GM21447 (cell line): ENCODE measurements around the gene MYO18A.
"Not testable (repeated sequence)": the region's sequence is repeated elsewhere in the genome, so short reads cannot be mapped to it uniquely, and the experiment has no call there.

ENCODE experiments used
- ATAC-seq: cut with Tn5 transposase; IDR thresholded peaks from one replicate; pipeline ENCODE4 v1.9.1; 2021; ENCODE audit not compliant: unreplicated experiment

The MYO18A gene

DNA sequence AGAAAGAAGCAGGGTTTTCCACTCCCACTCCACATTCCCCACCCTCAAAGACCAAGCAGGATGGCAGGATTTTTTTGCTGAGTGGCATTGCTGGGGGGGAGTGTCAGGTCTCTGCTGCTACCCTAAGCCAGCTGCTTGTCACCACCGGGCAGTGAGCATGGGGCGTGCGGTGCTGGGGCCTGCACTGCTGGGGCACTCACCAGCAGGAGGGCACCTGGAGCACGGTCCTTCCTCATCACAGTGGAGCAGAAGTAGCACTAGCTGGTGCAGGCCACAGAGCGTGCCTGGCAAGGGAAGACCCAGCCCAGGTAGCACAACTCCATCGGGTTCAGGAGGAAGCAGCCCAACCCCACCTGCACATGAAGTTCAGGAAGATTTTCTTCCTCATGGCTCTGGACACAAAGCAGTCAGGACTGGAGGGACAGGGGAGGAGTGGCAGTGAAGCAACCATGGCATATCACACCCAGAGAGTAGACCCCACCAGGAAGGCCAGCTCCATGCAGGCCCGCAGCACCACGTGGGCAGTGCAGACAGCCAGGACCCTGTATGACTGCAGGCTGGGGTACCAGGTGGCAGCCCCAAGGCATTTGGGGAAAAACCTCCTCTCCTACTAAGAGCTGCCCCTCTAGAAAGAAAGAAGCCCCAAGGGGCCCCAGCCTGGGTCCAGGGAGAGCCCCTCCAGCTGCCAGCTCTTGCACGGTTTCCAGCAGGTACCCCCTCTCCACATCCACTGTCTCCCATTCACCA is 16.7 kb upstream of the MYO18A start:
- no peak for ATAC-seq

DNA sequence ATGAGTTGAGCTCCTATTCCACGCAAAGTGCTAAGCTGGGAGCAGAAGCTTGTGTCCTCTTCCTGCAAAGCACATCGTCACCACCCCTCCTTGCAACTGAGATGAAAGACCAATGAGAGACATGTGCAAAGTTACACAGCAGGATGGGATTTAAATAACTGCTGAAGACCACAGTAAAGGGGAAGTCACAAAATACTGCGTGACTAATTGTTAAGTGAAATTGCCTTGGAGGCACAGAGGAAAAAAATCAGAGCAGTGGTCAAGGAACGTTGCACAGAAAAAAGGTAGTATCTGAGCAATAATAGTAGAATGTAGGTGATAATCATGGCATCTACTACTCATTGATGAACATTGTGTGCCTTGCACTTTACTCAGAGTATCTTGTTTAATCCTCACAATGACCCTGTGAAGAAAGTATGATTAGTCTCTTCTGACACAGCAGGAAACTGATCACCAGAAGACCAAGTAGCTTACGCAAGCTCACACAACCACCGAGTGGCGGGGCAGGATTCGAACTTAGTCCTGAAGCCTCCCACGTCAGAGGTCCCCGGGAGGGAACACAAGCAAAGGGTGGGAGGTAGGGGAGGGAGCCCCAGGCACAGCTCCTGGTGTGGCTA is 15.4 kb upstream of the MYO18A start:
- no peak for ATAC-seq

DNA sequence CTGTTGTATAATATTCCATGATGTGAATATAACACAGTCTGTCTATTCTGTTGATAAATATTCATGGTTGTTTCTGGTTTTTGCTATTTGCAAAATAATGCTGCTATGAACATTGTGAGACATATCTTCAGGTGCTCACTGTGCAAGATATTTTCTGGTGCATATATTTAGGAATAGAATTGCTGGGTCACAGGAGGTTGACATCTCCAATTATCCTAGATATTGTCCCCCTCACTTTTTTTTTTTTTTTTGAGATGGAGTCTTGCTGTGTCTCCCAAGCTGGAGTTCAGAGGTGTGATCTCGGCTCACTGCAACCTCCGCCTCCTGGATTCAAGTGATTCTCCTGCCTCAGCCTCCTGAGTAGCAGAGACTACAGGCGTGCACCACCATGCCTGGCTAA is 14.5 kb upstream of the MYO18A start:
- no peak for ATAC-seq

DNA sequence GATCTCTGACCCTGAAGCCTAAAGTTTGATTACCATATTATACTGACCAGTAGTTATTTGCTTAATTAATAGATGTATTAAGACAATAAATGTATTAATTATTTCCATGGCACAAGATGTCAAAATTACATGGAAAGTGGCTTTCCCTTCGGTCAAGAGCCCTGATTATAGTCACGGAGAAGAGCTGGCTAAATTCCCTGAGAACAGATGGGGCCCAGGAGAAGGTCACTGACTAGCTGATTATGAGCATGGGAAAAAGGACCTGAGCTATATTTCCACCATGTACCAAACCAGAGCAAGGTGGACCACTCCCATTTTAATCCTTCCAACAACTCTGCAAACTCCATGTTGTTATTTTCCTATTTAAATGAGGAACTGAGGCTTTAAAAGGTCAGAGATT is 12.9 kb upstream of the MYO18A start:
- ATAC-seq, result no peak

DNA sequence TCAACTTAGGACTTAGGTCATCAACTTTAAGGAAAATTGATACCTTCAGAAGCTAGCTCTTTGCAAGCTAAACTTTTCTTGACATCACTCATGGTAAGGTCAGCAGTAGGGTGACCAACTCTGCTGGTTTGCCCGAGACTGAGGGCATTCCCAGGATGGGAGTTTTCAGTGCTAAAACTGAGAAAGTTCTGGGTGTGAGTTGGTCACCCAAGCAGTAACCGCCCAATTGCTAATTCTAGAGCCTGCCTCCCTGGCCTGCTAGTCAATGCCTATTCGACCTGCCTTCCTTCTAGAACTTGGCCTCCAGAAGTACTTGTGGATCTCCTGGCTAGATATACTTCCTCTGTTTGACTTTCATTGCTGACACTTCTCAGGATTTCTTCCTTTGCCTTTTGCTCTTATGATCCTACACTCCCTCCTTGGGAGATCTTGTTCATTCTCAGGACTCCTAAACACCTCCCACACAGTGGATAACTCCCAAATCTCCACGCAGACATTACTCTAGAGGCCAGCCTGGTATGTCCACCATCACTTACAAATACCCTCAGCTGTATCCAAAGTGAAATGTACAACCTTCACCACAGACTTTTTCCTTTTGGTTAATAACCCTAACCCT is 10.5 kb upstream of the MYO18A start:
- no peak for ATAC-seq

DNA sequence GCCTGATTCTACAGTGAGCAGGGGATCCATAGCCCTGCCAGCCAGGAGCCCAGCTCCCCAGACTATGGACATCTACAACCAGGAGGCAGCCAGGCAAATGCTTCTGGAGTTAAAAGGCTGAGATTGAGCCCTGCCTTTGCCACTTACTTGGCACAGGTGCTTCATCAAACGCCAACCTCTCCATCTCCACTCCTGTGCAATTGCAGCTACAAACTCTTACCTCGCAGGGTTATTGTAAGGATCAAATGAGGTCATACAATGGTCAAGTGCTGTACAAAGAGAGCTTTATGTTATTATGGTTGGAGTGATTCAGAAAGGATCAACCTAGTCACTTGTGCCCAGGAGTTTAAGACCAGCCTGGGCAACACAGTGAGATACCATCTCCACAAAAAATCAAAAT is 9.8 kb upstream of the MYO18A start:
- ATAC-seq, result no peak

DNA sequence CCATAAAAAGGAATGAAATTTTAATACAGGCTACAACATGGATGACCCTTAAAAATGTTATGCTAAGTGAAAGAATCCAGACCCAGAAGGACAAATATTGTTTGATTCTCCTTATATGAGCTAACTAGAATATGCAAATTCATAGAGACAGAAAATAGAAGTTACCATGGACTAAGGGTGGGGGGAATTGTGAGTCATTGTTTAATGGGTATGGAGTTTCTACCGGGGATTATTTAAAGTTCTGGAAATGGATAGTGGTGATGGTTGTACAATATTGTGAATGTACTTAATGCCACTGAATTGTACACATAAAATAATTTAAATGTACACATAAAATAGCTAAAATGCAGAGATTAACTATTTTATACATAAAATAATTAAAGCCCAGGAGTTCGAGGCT is 9.2 kb upstream of the MYO18A start:
- no peak for ATAC-seq

DNA sequence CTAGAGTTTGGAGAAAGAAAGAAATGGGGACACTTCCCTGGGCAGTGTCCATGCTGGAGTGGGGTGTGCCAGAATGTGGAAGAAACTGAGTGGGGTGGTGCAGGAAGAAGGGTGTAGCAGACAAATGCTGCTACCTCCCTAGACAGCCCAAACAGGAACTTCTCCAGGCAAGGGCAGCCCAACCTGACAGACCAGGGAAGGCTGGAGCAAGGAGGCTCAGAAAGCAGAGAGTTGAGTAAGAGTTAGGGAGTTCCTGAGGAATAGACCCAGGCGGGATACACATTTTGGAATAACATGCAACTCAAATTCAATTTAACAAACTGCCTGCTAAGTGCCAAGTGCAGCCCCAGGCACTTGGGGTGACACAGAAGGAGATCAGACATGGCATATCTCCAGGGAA is 1.0 kb upstream of the MYO18A start:
- no peak for ATAC-seq

DNA sequence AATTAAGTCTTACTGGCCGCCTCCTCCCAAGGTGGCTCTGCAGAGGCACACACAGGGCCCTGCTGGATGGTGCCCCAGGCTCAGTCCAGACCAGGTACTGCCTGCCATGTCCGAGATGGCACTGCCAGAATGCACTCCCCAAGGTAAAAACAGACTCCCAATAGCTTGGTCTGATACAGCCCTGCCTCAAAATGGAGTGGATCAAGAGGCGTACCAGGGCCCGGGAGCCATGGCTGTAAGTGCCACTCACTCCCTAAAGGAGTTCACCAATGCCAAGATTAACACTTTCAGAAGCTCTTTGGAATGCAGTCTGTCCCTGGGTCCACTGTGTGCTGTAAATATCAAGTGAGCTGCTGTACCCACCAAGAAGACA is 576 bp upstream of the MYO18A start:
- no peak for ATAC-seq

DNA sequence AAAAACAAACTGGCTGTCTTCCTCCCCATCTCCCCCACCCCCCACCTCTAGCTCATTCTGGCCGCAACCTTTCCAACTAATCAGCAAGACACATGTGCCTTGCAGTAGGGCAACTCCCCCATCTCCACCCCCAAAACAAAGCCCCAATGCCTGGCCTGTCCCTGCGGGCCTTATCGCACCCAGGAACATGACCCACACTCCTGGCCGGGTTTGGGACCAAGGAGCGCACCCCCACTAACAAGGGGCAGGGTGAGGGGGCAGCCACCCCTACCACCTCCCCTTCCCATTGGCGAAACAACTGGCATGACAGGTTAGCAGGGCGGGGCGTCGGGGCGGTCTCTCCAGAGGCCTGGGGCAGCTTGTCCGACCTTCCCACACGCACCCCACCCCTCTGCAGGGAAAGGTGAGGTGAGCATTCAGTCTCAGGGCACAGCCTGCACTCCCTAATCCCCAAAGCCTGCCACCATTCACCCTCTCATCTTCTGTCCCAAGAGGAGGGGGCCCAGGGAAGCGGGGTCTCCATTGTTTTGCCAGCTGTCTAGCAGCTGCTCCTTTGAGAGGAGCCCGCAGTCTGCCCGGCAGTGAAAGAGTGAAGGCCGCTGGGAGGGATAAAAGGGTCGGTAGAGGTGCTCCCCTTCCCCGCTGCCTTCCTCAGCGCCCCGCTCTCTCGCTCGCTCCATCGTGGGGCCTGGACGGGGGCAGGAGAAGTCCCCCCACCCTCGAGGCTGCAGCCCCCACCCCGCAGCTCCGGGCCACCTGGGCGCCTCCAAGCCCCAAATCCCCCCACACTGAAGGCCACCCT is 765 bp downstream of the MYO18A start:
- ATAC-seq, result no peak

DNA sequence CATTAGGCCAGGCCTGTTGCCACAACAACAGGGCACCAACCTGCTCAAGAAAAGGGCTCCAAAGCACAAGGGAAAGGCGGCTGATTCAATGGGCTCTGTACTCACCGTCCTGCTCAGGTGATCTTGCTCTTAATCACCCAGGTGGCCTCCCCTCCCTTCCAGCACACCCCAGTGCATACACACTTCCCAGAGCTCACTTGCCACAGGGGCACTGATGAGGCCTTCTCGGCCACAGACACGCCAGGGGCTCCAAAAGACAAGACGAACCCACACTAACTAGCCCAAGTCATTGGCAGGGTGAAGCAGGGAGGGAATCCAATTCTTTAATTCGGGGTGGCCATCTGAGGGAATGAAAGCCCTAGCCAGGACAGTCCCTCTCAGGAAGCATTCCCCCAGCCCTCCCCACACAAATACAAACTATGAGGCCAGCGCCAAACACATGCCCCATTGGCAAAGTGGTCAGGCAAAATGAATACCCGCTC is 1.4 kb downstream of the MYO18A start:
- no peak for ATAC-seq

DNA sequence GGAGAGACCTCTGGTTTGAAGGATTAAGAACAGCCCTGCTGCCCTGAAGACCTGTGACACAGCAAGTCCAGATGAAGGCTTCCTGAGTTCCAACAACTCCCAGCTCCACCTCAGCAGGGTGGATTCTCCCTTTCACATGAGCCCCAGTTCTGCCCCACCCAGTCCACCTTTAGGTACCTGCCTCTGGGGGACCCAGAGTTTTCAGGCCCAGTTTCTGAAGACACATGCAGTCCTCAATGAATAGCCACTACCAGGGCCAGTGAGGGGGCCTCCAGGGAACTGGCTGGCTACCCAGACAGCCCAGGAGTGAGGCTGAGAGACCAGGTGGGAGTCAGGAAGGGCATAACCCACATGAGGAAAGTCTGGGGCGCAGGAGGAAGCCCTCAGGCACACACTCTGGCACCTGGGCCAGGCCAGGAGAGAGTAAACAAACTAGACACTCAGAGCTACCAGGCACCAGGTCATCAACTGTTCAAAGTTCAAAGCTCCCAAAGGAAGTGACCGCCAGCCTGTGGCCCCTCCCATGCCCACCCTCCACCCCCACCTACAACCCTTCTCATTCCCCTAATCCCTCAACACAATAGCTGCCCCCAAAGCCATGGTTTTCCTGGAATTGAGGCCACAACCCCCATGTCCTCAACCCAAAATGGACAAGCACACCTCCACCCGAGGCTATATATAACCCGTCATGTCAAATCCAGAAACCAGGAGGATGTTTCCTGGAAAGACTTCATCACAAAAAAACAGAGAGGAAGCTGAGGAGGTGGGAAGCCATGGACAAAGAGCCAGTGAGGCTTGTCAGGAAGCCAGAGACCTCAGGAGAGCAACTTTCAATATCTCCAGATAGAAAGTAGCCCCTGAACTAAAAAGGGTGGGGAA is 2.1 kb downstream of the MYO18A start:
- no peak for ATAC-seq

DNA sequence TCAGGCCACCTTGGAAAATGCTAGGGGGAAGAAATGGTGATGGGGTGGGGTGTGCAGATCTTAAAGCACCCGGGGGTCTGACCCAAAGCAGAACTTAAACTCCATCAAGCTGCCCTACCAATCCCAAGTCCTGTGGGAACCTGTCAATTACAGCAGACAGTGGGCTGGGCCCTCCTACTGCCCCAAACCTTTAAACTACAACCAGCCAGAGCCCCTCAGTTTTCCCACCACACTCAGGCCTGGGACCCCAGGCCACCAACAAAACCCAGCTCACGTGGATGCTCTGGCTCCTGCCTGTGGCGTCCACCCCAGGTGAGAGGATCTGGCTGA is 2.7 kb downstream of the MYO18A start:
- ATAC-seq, result no peak

DNA sequence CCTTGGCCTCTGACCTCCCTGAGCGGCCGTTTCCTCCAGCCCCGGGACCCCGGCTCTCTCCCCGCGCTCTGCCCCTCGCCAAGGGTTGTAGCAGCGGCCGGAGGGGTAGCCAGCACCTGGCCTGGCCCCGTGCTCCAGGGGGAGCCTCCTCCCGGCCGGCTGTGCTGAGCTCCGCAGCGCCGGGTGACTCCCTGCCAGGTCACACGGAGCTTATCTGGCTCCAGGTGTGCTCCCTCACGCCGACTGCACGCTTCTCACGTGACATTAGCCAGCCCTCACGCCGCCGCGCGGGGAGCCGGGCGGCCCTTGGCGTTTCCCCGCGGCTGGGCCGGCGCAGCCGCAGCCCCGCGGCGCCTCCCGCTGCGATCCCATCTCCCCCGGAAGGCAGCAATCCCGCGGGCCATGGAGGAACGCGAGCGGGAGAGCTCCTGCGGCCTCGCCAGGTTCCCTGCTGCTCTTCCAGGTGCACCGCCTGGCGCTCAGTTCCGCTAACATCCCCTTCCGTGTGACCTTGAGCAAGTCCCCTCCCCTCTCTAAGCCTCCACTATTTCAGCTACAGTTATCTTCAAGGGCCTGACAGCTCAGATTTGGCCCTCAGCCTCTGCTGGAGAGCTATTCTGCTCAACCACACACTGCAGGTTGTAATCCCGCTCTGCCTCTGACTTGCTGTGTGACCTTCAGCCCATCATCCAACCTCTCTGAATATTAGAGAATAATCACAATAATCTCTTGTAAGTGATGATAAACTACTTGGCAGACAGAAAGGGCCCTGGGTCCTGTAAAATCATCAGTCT is 3.4 kb downstream of the MYO18A start:
- ATAC-seq, result no peak

DNA sequence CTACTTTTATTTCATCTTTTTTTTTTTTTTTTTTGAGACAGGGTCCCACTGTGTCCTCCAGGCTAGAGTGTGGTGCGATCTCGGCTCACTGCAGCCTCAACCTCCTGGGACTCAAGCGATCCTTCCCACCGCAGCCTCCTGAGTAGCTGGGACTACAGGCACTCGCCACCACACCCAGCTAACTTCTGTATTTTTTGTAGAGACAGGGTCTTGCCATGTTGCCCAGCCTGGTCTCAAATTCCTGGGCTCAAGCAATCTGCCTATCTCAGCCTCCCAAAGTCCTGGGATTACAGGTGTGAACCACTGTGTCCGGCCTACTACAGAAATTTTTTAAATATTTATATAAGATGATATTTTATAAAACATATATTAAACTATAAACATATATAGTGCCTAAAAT is 4.8 kb downstream of the MYO18A start:
- ATAC-seq, result no peak

DNA sequence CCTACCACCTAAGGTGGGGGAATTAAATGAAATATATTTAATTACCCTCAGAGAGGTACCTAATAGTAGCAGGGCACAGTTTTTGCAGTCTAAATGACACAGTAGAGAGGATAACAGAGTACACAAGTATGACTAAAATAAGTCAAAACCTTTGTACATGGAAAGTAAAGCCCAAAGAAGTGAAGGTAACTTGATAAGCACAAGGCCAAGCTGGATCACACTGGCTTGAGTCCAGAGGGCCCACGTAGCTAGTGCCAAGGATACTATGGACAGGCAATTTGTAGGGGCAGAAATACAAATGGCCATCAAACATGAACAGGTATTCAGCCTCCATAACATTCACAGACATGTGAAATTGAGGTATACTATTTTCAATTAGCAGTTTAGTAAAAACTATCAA is 7.6 kb downstream of the MYO18A start:
- ATAC-seq, result no peak

DNA sequence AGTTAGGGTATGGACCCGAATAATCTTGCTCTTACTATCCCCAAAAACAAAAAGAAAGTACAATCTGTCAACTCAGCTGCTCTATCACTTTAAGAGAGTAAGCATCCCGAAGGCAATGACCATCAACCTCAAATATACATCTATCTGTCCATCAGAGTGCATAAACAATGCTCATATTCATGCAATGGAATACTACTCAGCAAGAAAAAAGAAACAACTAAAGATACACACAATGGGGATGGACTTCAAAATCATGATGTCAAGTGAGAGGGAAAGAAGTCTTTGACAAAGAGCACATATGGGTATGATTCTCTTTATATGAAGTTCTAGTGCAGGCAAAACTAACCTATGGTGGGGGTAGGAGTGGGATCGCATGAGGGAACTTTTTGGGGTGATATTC is 9.5 kb downstream of the MYO18A start:
- no peak for ATAC-seq

DNA sequence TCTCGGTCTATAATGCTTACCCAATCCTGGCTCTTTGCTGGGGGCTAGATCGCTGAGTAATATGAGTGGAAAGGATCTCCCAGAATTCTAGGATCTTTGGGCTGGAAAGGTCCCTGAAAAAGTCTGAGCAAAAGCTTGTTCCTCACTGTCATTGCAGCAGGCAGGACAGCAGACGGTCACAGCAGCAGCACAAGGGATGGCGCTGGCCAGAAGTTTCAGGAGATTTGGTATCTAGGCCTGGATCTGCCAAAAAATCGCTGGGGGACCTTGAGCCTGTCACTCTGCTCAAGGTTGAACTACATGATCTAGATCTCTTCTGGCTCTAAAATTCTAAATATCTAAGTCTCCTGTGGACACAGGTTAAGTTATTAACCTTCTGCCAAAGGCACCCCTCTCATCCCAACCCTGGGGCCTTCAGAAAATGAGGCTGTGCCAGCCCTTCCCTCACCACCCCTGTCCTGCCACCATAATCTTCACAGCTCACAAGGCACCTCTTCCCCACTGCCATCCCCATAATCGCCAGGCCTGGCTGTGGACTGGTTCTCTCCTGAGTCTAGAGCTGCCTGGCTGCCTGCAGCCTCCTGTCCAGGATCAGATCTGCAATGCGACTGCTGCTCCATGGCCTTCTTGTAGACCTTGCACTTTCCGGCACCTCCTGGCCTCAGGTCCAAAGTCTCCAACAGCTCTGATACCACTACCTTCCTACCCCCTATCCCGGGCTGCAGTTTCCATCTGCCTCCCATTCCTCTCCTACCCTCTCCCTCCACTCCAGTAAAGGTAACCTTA is 10.2 kb downstream of the MYO18A start:
- ATAC-seq, result no peak

DNA sequence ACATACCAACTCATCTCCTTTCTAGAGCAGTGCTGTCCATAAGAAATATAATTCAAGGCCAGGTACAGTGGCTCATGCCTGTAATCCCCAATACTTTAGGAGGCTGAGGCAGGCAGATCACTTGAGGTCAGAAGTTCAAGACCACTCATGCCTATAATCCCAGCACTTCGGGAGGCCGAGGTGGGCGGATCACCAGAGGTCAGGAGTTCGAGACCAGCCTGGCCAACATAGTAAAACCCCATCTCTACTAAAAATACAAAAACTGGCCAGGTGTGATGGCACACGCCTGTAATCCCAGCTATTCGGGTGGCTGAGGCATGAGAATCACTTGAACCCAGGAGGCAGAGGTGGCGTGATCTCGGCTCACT is 11.5 kb downstream of the MYO18A start:
- ATAC-seq, result not testable (repeated sequence)
